AG09319 (cell line): Measurements from ENCODE around the gene KLHL1.
"Not testable (repeated sequence)": the region's sequence is repeated elsewhere in the genome, so short reads cannot be mapped to it uniquely, and the experiment has no call there.

Source experiments
- DNase-seq: peaks from one replicate; pipeline ENCODE4 v3.0.0-alpha.2; 2010; ENCODE audit warnings: low read depth; ENCODE audit errors: extremely low read depth
- CTCF ChIP-seq: IDR thresholded peaks from 2 replicates; pipeline ENCODE4 v1.5.1; 2011; ENCODE audit warnings: low read depth, mild to moderate bottlenecking, inconsistent platforms, low read length, moderate library complexity

KLHL1 gene

GRCh38 chr13:70108356-70109105 is at the start of gene KLHL1:
KLHL1 (minus strand) TSS chr13:70108452; CDS start chr13:70107699, 753 bp downstream.
- no peak for DNase-seq

GRCh38 chr13:70142658-70143057 is 34.4 kb upstream of the KLHL1 start:
- DNase-seq: not testable (repeated sequence)

More at GRCh38 chr13:70108356-70109105, at the start of gene KLHL1:
- TF ChIP-seq CTCF: no peak

GRCh38 chr13:70128098-70128497 is 19.8 kb upstream of the KLHL1 start:
- no peak for TF ChIP-seq CTCF
- DNase-seq: no peak

GRCh38 chr13:70125693-70126092 is 17.4 kb upstream of the KLHL1 start:
- DNase-seq: no peak
- no peak for TF ChIP-seq CTCF

- no peak for DNase-seq
- TF ChIP-seq CTCF: no peak
Observed at GRCh38 chr13:70117338-70117905, 9.2 kb upstream of the KLHL1 start.

- DNase-seq: no peak
- TF ChIP-seq CTCF: no peak
Observed at GRCh38 chr13:70107498-70108281, 562 bp downstream of the KLHL1 start, which contains the start of gene ATXN8OS. ATXN8OS (plus strand) TSS chr13:70107826.

- TF ChIP-seq CTCF: no peak
- no peak for DNase-seq
Observed at GRCh38 chr13:70107125-70107497, 1.1 kb downstream of the KLHL1 start.
